ENCODE results near the gene PPARA.

PPARA gene

GRCh38 chr22:46213052-46213451, 62.7 kb downstream of the PPARA start:
- DNase-seq (ENCODE audit: low read depth): no peak

GRCh38 chr22:46214149-46214548, 63.8 kb downstream of the PPARA start:
- DNase-seq (ENCODE audit: low read depth): no peak

- DNase-seq (ENCODE audit: low read depth): no peak
Observed at GRCh38 chr22:46214616-46215015, 64.3 kb downstream of the PPARA start.

GRCh38 chr22:46219636-46220035, 69.3 kb downstream of the PPARA start:
- DNase-seq (ENCODE audit: low read depth): no peak

- DNase-seq (ENCODE audit: low read depth): no peak
Observed at GRCh38 chr22:46220921-46221320, 70.6 kb downstream of the PPARA start.

- no peak for DNase-seq (ENCODE audit: low read depth)
Observed at GRCh38 chr22:46224044-46224897, 73.9 kb downstream of the PPARA start.

GRCh38 chr22:46224898-46225290, 74.6 kb downstream of the PPARA start:
- DNase-seq (ENCODE audit: low read depth): no peak

GRCh38 chr22:46225631-46226030, 75.3 kb downstream of the PPARA start:
- DNase-seq (ENCODE audit: low read depth): no peak

- DNase-seq (ENCODE audit: low read depth): no peak
Observed at GRCh38 chr22:46226577-46226976, 76.3 kb downstream of the PPARA start.

- no peak for DNase-seq (ENCODE audit: low read depth)
Observed at GRCh38 chr22:46229701-46230100, 79.4 kb downstream of the PPARA start.

GRCh38 chr22:46230262-46230901, 80.1 kb downstream of the PPARA start:
- DNase-seq (ENCODE audit: low read depth): no peak

- no peak for DNase-seq (ENCODE audit: low read depth)
Observed at GRCh38 chr22:46233231-46233630, 82.9 kb downstream of the PPARA start.

GRCh38 chr22:46234969-46235368, 84.6 kb downstream of the PPARA start:
- no peak for DNase-seq (ENCODE audit: low read depth)

- no peak for DNase-seq (ENCODE audit: low read depth)
Observed at GRCh38 chr22:46237453-46238124, 87.3 kb downstream of the PPARA start.

GRCh38 chr22:46238541-46238940, 88.2 kb downstream of the PPARA start:
- DNase-seq (ENCODE audit: low read depth): no peak

GRCh38 chr22:46239261-46240048, 89.1 kb downstream of the PPARA start:
- no peak for DNase-seq (ENCODE audit: low read depth)

GRCh38 chr22:46240073-46240472, 89.7 kb downstream of the PPARA start:
- no peak for DNase-seq (ENCODE audit: low read depth)

GRCh38 chr22:46240506-46240905, 90.2 kb downstream of the PPARA start:
- no peak for DNase-seq (ENCODE audit: low read depth)

- DNase-seq (ENCODE audit: low read depth): no peak
Observed at GRCh38 chr22:46240907-46241306, 90.6 kb downstream of the PPARA start.

- no peak for DNase-seq (ENCODE audit: low read depth)
Observed at GRCh38 chr22:46241396-46242007, 91.2 kb downstream of the PPARA start.

- DNase-seq (ENCODE audit: low read depth): no peak
Observed at GRCh38 chr22:46242076-46242475, 91.8 kb downstream of the PPARA start.

GRCh38 chr22:46244771-46245170, 94.4 kb downstream of the PPARA start:
- DNase-seq (ENCODE audit: low read depth): no peak
